ENCODE results near the gene GATA5.

Gene GATA5

GRCh38 chr20:62466072-62466760 is 9.6 kb downstream of the GATA5 start:
- peaks cover 3% of the 10 kb centered on the region for H3K27me3 ChIP-seq (ENCODE audit: insufficient read depth, poor library complexity, severe bottlenecking)
- DNase-seq (ENCODE audit: low read depth in 1 of 2, low spot score in 1 of 2): no peak
- no peak overlapping the region for H3K4me3 ChIP-seq (replicated peaks; ENCODE audit: insufficient read depth, low read length)
- no peak for TF ChIP-seq CTCF (IDR thresholded peaks at IDR 0.05; ENCODE audit: insufficient read depth, low read length)
- TF ChIP-seq REST (IDR thresholded peaks at IDR 0.05; ENCODE audit: insufficient replicate concordance, low read depth): no peak
- no peak for TF ChIP-seq POLR2AphosphoS5 (IDR thresholded peaks at IDR 0.05; ENCODE audit: low read depth)
- no peak for TF ChIP-seq GABPA (IDR thresholded peaks at IDR 0.05; ENCODE audit: low read depth)
- no peak for TF ChIP-seq SPI1 (IDR thresholded peaks at IDR 0.05; ENCODE audit: borderline replicate concordance, low read depth)
- H3K27ac ChIP-seq (replicated peaks): no peak overlapping the region

DNA sequence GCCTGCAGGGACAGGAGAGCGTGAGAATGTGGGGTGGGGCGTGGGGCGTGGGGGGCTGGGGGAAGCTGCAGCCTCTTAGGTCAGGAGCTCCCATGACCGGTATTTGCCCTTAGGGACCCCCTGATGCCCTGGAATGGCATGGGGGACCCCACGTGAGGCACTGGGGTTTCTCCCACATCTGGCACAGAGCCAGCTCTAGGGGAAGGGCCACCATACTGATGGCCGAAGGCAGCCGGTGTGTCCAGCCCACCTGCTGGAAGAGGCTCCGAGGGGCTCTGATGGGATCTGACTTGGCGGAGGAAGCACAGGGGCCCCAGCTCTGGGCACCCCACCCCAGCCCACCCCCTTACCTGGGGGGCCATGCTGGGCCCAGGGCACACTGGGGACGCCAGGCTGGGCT is 10.8 kb downstream of the GATA5 start:
- Histone ChIP-seq H3K27ac (replicated peaks) (no peak overlapping the region), H3K27me3 (ENCODE audit: insufficient read depth, poor library complexity, severe bottlenecking) (peaks cover 5% of the 10 kb centered on the region), H3K4me3 (replicated peaks; ENCODE audit: insufficient read depth, low read length) (no peak overlapping the region)
- DNase-seq (ENCODE audit: low read depth in 1 of 2, low spot score in 1 of 2): no peak
- TF ChIP-seq GABPA (IDR thresholded peaks at IDR 0.05; ENCODE audit: low read depth) (no peak), REST (IDR thresholded peaks at IDR 0.05; ENCODE audit: insufficient replicate concordance, low read depth) (no peak), SPI1 (IDR thresholded peaks at IDR 0.05; ENCODE audit: borderline replicate concordance, low read depth) (no peak), CTCF (IDR thresholded peaks at IDR 0.05; ENCODE audit: insufficient read depth, low read length) (no peak), POLR2AphosphoS5 (IDR thresholded peaks at IDR 0.05; ENCODE audit: low read depth) (no peak)

- peaks cover 3% of the 10 kb centered on the region for H3K27me3 ChIP-seq (ENCODE audit: insufficient read depth, poor library complexity, severe bottlenecking)
- TF ChIP-seq CTCF (IDR thresholded peaks at IDR 0.05; ENCODE audit: insufficient read depth, low read length): no peak
- TF ChIP-seq REST (IDR thresholded peaks at IDR 0.05; ENCODE audit: insufficient replicate concordance, low read depth): no peak
- no peak for TF ChIP-seq SPI1 (IDR thresholded peaks at IDR 0.05; ENCODE audit: borderline replicate concordance, low read depth)
- TF ChIP-seq GABPA (IDR thresholded peaks at IDR 0.05; ENCODE audit: low read depth): no peak
- DNase-seq (ENCODE audit: low read depth in 1 of 2, low spot score in 1 of 2): no peak
Observed at GRCh38 chr20:62464425-62464770, 11.4 kb downstream of the GATA5 start.

More at GRCh38 chr20:62464425-62464770, 11.4 kb downstream of the GATA5 start:
- Histone ChIP-seq H3K4me3 (replicated peaks; ENCODE audit: insufficient read depth, low read length) (no peak overlapping the region), H3K27ac (replicated peaks) (no peak overlapping the region)
